Prostate gland (tissue), 2 donors: ENCODE results near the gene PRSS23. TPM values are rescaled to one million over a fixed set of nuclear protein-coding genes. Genes with fewer than 3 reads are reported as not detected.
A peak's percentile ranks its signal among the peaks of the same experiment; 100 is the strongest.

ENCODE experiments used
- DNase-seq: peaks from one replicate; pipeline ENCODE4 v3.0.0-alpha.2; 2019; ENCODE audit warnings: low spot score
- H3K27ac ChIP-seq, 2 donors: fragments of 200-600 bp; sonication (generic); 2 replicates each; pipeline ENCODE4 v1.5.1; 2017 to 2019
- H3K27me3 ChIP-seq: fragments of 200-600 bp; sonication (generic); replicated peaks from 2 replicates; pipeline ENCODE4 v1.5.1; 2019; ENCODE audit not compliant: insufficient read depth
- H3K36me3 ChIP-seq, 2 donors: fragments of 200-600 bp; sonication (generic); 1 replicate in 1 of 2; 2 replicates in 1 of 2; pipeline versions ENCODE4 v1.5.1 to v1.8.1; 2017 to 2019
- H3K4me1 ChIP-seq: fragments of 200-600 bp; sonication (generic); replicated peaks from 2 replicates; pipeline ENCODE4 v1.5.1; 2019
- H3K4me3 ChIP-seq, 2 donors: fragments of 200-600 bp; sonication (generic); 2 replicates each; pipeline ENCODE4 v1.5.1; 2017 to 2019
- H3K9me3 ChIP-seq: fragments of 200-600 bp; sonication (generic); 2 replicates; pipeline ENCODE4 v1.5.1; 2017
- POLR2A ChIP-seq: fragments of 450-650 bp; IDR thresholded peaks from one replicate; pipeline ENCODE4 v1.6.1; 2016; ENCODE audit warnings: antibody characterized with exemption, mild to moderate bottlenecking
- POLR2AphosphoS5 ChIP-seq: sonication (generic); formaldehyde crosslinking; IDR thresholded peaks from one replicate; pipeline ENCODE4 v1.6.1; 2017; ENCODE audit warnings: antibody characterized with exemption
- WGBS: methylation state at CpG from one replicate; pipeline ENCODE4 v1.1.5; 2018; 5-methylcytosine and 5-hydroxymethylcytosine counted together
- intact Hi-C: fragments of 100-400 bp; cut with DNase I; formaldehyde crosslinking; loops from one replicate; pipeline ENCODE4 v1.14.2; 2022
- total RNA-seq, 2 donors: library from RNA; depleted of rRNA; stranded (reverse); fragments of >200 nt; gene quantifications; one replicate each; pipeline ENCODE4 v1.1.0, GENCODE V29; 2016
- TF ChIP-seq, protein P1 (sequence below), 4 experiments: fragments of 200-600 bp in 2 of 4; fragments of 450-650 bp in 2 of 4; sonication (generic) in 2 of 4; IDR thresholded peaks; 1 replicate in 3 of 4; 2 replicates in 1 of 4; pipeline ENCODE4 v1.5.1; 2016 to 2019; ENCODE audit warnings: antibody characterized with exemption in 4 of 4, mild to moderate bottlenecking in 2 of 4, moderate library complexity in 2 of 4

PRSS23 gene
- total RNA-seq, 2 donors from 2014 or later: 43.2 to 167 TPM

DNA sequence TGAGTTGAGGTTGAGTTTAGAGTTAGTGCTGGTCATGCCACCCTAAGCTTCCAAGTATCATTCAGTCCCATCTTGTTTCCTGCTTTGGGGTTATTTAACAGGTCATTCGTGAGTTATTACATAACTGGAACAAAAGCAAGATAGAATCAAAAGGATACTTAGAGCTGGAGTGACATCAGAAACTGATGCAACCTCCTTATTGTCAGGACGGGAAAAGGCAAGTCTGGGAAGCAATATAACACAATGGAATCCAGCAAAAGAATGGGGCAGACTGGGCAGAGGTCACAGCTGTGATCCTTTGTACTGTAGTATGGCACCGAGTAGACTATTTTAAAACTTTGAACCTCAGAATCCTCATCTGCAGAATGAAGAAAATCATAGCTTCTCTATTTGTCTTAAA lies 4.4 kb upstream of the PRSS23 start:
- intact Hi-C loops: no loop called here
- 52% methylated on average over 3 of the region's 3 CpGs for WGBS
- no peak for DNase-seq

DNA sequence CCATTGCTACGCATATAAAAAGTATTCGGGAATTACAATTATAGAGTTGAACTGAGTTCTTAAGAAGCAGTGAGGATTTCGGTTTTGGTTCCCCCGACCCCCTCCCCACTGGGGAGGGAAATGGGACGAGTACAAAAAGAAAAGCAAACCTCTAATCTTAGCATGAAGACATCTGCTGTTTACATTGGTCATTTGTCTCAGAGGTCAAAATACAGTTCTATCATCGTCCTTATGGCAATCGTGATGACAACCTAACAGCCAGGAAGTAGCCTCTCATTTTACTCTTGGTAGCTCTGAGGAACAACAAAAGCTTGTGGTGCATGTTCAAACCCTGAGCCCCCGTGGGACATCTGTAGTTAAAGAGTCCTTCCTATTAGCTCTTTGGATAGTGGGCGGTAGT lies 3.2 kb upstream of the PRSS23 start:
- Histone ChIP-seq H3K36me3 (no peaks in the 10 kb centered on the region), H3K27me3 (no peaks in the 10 kb centered on the region), H3K4me1 (no peaks in the 10 kb centered on the region), H3K27ac (no peak overlapping the region), H3K4me3 (no peak overlapping the region), H3K9me3 (no peaks in the 10 kb centered on the region)
- WGBS: 78% methylated on average over 9 of the region's 9 CpGs
- intact Hi-C loops: no loop called here
- TF ChIP-seq POLR2A: no peak
- TF ChIP-seq, protein P1, sequence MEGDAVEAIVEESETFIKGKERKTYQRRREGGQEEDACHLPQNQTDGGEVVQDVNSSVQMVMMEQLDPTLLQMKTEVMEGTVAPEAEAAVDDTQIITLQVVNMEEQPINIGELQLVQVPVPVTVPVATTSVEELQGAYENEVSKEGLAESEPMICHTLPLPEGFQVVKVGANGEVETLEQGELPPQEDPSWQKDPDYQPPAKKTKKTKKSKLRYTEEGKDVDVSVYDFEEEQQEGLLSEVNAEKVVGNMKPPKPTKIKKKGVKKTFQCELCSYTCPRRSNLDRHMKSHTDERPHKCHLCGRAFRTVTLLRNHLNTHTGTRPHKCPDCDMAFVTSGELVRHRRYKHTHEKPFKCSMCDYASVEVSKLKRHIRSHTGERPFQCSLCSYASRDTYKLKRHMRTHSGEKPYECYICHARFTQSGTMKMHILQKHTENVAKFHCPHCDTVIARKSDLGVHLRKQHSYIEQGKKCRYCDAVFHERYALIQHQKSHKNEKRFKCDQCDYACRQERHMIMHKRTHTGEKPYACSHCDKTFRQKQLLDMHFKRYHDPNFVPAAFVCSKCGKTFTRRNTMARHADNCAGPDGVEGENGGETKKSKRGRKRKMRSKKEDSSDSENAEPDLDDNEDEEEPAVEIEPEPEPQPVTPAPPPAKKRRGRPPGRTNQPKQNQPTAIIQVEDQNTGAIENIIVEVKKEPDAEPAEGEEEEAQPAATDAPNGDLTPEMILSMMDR (IDR thresholded peaks at IDR 0.05): no peak
- no peak for DNase-seq

More for the DNA sequence above, 4.4 kb upstream of the PRSS23 start:
- Histone ChIP-seq H3K4me3 (no peak overlapping the region), H3K9me3 (no peaks in the 10 kb centered on the region), H3K36me3 (no peaks in the 10 kb centered on the region), H3K27ac (no peak overlapping the region), H3K27me3 (no peaks in the 10 kb centered on the region), H3K4me1 (no peaks in the 10 kb centered on the region)
- TF ChIP-seq, protein P1 (IDR thresholded peaks at IDR 0.05): no peak
- TF ChIP-seq POLR2A (no peak), POLR2AphosphoS5 (no peak)

DNA sequence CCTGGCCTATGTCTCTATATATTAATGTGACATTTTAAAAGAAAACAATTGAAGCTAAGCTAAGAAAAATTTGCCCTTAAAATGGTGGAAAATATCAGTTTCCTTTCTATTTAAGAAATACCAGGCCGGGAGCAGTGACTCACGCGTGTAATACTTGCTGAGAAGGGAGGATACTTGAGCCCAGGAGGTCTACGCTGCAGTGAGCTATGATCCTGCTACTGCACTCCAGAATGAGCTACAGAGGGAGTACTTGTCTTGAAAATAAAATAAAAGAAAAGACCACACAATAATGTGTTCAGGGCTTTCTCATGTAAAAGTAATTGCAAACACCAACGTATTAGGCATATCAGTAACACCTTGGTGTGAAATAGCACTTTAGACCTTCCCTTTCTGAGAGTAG lies 1.4 kb upstream of the PRSS23 start:
- intact Hi-C loops: no loop called here
- H3K27me3 ChIP-seq: no peaks in the 10 kb centered on the region
- no peak overlapping the region for H3K4me3 ChIP-seq
- no peaks in the 10 kb centered on the region for H3K36me3 ChIP-seq
- no peaks in the 10 kb centered on the region for H3K4me1 ChIP-seq
- TF ChIP-seq POLR2A: no peak
- TF ChIP-seq, protein P1 (IDR thresholded peaks at IDR 0.05): no peak
- TF ChIP-seq POLR2AphosphoS5: no peak
- 78% methylated on average over 5 of the region's 5 CpGs for WGBS
- H3K27ac ChIP-seq: peak overlapping the region in 1 of 2 donors; percentile 83
- no peak for DNase-seq
- no peaks in the 10 kb centered on the region for H3K9me3 ChIP-seq

DNA sequence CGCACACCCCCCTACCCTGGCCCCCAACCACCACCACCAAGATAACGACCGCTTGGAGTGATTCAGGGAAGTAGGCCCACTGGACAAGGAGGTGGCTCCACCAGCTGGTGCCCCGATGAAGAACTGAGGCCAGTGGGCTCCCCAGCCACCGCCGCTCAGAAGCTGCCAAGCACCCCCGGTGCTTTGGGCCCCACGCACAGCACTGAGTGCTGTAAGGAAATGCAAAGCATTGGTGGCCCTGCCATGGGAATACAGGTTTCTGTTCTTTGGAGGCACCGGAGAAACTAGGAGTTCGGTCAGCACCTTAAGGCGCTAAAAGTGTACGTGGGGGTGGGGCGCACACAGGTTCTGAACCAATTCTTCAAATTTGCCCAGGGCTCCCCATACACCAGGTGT lies 664 bp upstream of the PRSS23 start:
- DNase-seq: no peak
- Histone ChIP-seq H3K4me1 (no peaks in the 10 kb centered on the region), H3K36me3 (no peaks in the 10 kb centered on the region), H3K9me3 (no peaks in the 10 kb centered on the region), H3K27ac (peak overlapping the region; percentile 78 to 83), H3K27me3 (no peaks in the 10 kb centered on the region), H3K4me3 (peak overlapping the region; percentile 78 to 90)
- WGBS: 27% methylated on average over 13 of the region's 13 CpGs
- intact Hi-C loops: loop anchor here (5.0 kb wide), 4 partner anchors 57 to 342 kb away; partner anchors contain the start of gene ME3
- TF ChIP-seq POLR2AphosphoS5 (no peak), POLR2A (no peak)
- TF ChIP-seq, protein P1 (IDR thresholded peaks at IDR 0.05): peak in 1 of 4 experiments; percentile 12

DNA sequence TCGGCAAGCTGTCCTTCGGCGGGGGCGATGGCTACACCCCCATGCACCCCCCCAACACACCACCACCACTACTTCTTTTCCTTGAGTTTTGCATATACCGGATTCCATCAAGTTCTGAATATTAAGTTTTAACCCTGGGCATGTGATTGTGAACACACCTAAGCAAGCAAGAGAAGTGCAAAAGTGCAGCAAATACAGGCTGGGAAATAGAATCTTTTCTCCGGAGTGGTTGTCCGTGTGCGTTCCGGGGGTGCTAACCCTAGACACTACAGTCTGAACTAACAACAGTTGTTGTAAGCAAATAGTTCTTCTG lies 574 bp downstream of the PRSS23 start:
- intact Hi-C loops: loop anchor here (5.0 kb wide), 4 partner anchors 59 to 344 kb away; partner anchors contain the start of gene ME3
- Histone ChIP-seq H3K27me3 (no peaks in the 10 kb centered on the region), H3K36me3 (no peaks in the 10 kb centered on the region), H3K4me3 (peak overlapping the region; percentile 78 to 90), H3K27ac (peak overlapping the region; percentile 78 to 83), H3K9me3 (no peaks in the 10 kb centered on the region), H3K4me1 (no peaks in the 10 kb centered on the region)
- TF ChIP-seq POLR2AphosphoS5 (no peak), POLR2A (no peak)
- TF ChIP-seq, protein P1 (IDR thresholded peaks at IDR 0.05): no peak
- DNase-seq: no peak
- WGBS: 2% methylated on average over 9 of the region's 9 CpGs
